ENCODE data around the gene SHC4. TPM values are rescaled to one million over a fixed set of nuclear protein-coding genes. Genes with fewer than 3 reads are reported as not detected.

The SHC4 gene
- total and polyA plus RNA-seq, 9 of the 15 experiments (the other 6 are each of a cell fraction or from before 2014, with no cell fraction given), result 0.43 to 1.2 (median 0.67) TPM

DNA sequence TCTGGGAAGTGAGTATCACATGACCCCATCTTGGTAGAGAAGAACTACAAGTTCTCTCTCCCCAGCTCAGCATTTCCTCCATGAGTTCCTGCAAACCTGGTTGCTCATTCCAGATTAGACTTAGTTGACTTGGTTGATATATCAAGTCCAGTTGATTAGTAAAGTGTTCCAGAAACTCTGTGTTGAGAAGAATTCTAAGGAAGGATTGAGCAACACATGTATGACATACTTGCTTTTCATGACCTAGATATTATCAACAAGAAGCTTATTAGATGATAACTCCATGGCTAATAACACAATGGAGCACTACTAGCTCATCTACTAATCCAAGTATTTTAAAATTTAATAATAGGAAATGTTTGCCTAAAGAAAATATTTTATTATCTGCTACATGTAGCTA, 92.2 kb downstream of the SHC4 start:
- intact Hi-C loops (cut with micrococcal nuclease), result no loop called here
- Histone ChIP-seq H3K9ac (ENCODE audit: insufficient read depth in 1 of 2, low read depth in 2 of 2, low read length in 2 of 2) (no peak overlapping the region), H3K4me1 (replicated peaks in 1 of 2; ENCODE audit: control insufficient read depth in 2 of 2, insufficient read depth in 2 of 2, low read length in 2 of 2) (peaks cover 0 to 13% of the 10 kb centered on the region in 2 experiments; a peak in 2 of 5 replicates), H3K4me2 (ENCODE audit: insufficient read depth, low read length) (no peak overlapping the region), H4K20me1 (replicated peaks; ENCODE audit: control insufficient read depth, insufficient read depth, low read length) (no peaks in the 10 kb centered on the region), H3K27ac (ENCODE audit: extremely low read depth, low read depth, low read length) (no peak overlapping the region), H3K4me3 (no peak overlapping the region), H3K9me1 (ENCODE audit: control insufficient read depth, insufficient read depth, low read length) (no peaks in the 10 kb centered on the region), H3K9me3 (replicated peaks; ENCODE audit: control insufficient read depth, insufficient read depth, low read depth, low read length) (no peaks in the 10 kb centered on the region), H2AFZ (ENCODE audit: low read depth, low read length) (no peak overlapping the region), H3K27me3 (ENCODE audit: control insufficient read depth in 2 of 2, insufficient read depth in 2 of 2, low read length in 2 of 2) (no peaks in the 10 kb centered on the region), H3K79me2 (ENCODE audit: control insufficient read depth, insufficient read depth, low read length) (no peaks in the 10 kb centered on the region), H3K36me3 (ENCODE audit: control insufficient read depth, insufficient read depth, low read length) (no peaks in the 10 kb centered on the region)
- BruUV-seq (replicated peaks), result no TSS peak
- in situ Hi-C loops (cut with MboI), result no loop called here
- ChIA-PET POLR2A (interaction anchor here (0.7 to 3.7 kb wide), 2 partner anchors 13 to 565 kb away, joined by 3 to 9 read pairs; no protein-coding TSS in a partner anchor), CTCF (ENCODE audit: low intra/inter-chr PET ratio) (no interaction called here)
- DNase-seq (ENCODE audit: extremely low read depth in 1 of 4, low spot score in 3 of 4), result no peak
- TF ChIP-seq ZBED1 (IDR thresholded peaks at IDR 0.05) (no peak), ZEB2 (IDR thresholded peaks at IDR 0.05) (no peak), TARDBP (IDR thresholded peaks at IDR 0.05) (no peak), SREBF1 (IDR thresholded peaks at IDR 0.05; ENCODE audit: borderline replicate concordance, low read depth, low read length) (no peak), ZNF175 (CRISPR knock-in tag; IDR thresholded peaks at IDR 0.05; ENCODE audit: low read depth) (no peak), CBX1 (IDR thresholded peaks at IDR 0.05; ENCODE audit: low read depth) (no peak), ELF4 (CRISPR knock-in tag; IDR thresholded peaks at IDR 0.05) (no peak)
- TF ChIP-seq, protein P1, sequence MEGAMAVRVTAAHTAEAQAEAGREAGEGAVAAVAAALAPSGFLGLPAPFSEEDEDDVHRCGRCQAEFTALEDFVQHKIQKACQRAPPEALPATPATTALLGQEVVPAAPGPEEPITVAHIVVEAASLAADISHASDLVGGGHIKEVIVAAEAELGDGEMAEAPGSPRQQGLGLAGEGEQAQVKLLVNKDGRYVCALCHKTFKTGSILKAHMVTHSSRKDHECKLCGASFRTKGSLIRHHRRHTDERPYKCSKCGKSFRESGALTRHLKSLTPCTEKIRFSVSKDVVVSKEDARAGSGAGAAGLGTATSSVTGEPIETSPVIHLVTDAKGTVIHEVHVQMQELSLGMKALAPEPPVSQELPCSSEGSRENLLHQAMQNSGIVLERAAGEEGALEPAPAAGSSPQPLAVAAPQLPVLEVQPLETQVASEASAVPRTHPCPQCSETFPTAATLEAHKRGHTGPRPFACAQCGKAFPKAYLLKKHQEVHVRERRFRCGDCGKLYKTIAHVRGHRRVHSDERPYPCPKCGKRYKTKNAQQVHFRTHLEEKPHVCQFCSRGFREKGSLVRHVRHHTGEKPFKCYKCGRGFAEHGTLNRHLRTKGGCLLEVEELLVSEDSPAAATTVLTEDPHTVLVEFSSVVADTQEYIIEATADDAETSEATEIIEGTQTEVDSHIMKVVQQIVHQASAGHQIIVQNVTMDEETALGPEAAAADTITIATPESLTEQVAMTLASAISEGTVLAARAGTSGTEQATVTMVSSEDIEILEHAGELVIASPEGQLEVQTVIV (CRISPR knock-in tag; IDR thresholded peaks at IDR 0.05; ENCODE audit: borderline replicate concordance), result no peak
- TF ChIP-seq, protein P2, sequence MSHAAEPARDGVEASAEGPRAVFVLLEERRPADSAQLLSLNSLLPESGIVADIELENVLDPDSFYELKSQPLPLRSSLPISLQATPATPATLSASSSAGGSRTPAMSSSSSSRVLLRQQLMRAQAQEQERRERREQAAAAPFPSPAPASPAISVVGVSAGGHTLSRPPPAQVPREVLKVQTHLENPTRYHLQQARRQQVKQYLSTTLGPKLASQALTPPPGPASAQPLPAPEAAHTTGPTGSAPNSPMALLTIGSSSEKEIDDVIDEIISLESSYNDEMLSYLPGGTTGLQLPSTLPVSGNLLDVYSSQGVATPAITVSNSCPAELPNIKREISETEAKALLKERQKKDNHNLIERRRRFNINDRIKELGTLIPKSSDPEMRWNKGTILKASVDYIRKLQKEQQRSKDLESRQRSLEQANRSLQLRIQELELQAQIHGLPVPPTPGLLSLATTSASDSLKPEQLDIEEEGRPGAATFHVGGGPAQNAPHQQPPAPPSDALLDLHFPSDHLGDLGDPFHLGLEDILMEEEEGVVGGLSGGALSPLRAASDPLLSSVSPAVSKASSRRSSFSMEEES (CRISPR knock-in tag; IDR thresholded peaks at IDR 0.05), result peak; percentile 32; the same call in 1 of the 2 replicates
- no peak for FAIRE-seq
- ATAC-seq, result no peak

All from K562 (cell line).